K562 (cell line): ENCODE data around the gene ZC3H13. TPM values are rescaled to one million over a fixed set of nuclear protein-coding genes. Genes with fewer than 3 reads are reported as not detected.

Source experiments
- ATF4 ChIP-seq: fragments of 450-650 bp; formaldehyde crosslinking; IDR thresholded peaks from 2 replicates; pipeline ENCODE4 v1.4.0; 2022; ENCODE audit warnings: mild to moderate bottlenecking, moderate library complexity
- CBX5 ChIP-seq: IDR thresholded peaks from 2 replicates; pipeline ENCODE4 v1.6.1; 2014; ENCODE audit warnings: low read depth, borderline replicate concordance
- CHD7 ChIP-seq: fragments of 200-600 bp; sonication (generic); IDR thresholded peaks from one replicate; pipeline ENCODE4 v1.6.1; 2012; ENCODE audit warnings: mild to moderate bottlenecking, low read depth, low read length, inconsistent platforms
- COPS2 ChIP-seq: fragments of 450-650 bp; conservative IDR thresholded peaks from 2 replicates; pipeline ENCODE4 v1.6.1; 2016; ENCODE audit warnings: mild to moderate bottlenecking, moderate library complexity
- ELF2 ChIP-seq: fragments of 250-450 bp; sonication (Bioruptor Pico); IDR thresholded peaks from 2 replicates; pipeline ENCODE4 v1.5.0; 2021; ENCODE audit warnings: mild to moderate bottlenecking
- HDAC1 ChIP-seq, 2 experiments: fragments of 450-650 bp; IDR thresholded peaks; 2 replicates each; pipeline ENCODE4 v1.6.1; 2016 to 2017; ENCODE audit warnings: inconsistent platforms in 1 of 2, mild to moderate bottlenecking in 1 of 2, moderate library complexity in 1 of 2
- IFI16 ChIP-seq: fragments of 250-450 bp; sonication (Bioruptor Pico); IDR thresholded peaks from 2 replicates; pipeline ENCODE4 v2.1.2; 2022; ENCODE audit warnings: mild to moderate bottlenecking, inconsistent platforms
- MECOM ChIP-seq: fragments of 250-450 bp; sonication (Bioruptor Pico); IDR thresholded peaks from 2 replicates; pipeline ENCODE4 v1.8.0; 2022; ENCODE audit warnings: inconsistent platforms
- RCOR1 ChIP-seq, 2 experiments: IDR thresholded peaks; 2 replicates each; pipeline ENCODE4 v1.6.1; 2012; ENCODE audit warnings: low read depth in 2 of 2, low read length in 2 of 2, borderline replicate concordance in 1 of 2, improper control_type of control experiment in 1 of 2
- SAFB ChIP-seq: fragments of 200-400 bp; formaldehyde crosslinking; IDR thresholded peaks from 2 replicates; pipeline ENCODE4 v1.6.1; 2017; ENCODE audit warnings: low read depth, low read length, borderline replicate concordance
- SNIP1 ChIP-seq: fragments of 450-650 bp; IDR thresholded peaks from 2 replicates; pipeline ENCODE4 v1.7.1; 2017; ENCODE audit warnings: low read depth, mild to moderate bottlenecking
- TCF7 ChIP-seq: sonication (generic); IDR thresholded peaks from 2 replicates; pipeline ENCODE4 v1.6.1; 2016; ENCODE audit warnings: antibody characterized with exemption, borderline replicate concordance
- ZBTB2 ChIP-seq: fragments of 450-650 bp; IDR thresholded peaks from 2 replicates; pipeline ENCODE4 v1.6.1; 2016; ENCODE audit warnings: antibody characterized with exemption
- ZNF12 ChIP-seq: sonication (generic); formaldehyde crosslinking; IDR thresholded peaks from 2 replicates; pipeline ENCODE4 v1.4.0; 2020; ENCODE audit warnings: mild to moderate bottlenecking, missing genetic modification reagents
- polyA plus RNA-seq, 8 experiments: library from polyadenylated mRNA; depleted of rRNA in 4 of 8; stranded (reverse) in 5 of 8; unstranded in 3 of 8; fragments of >200 nt; fragmentation: Nextera tagmentation in 2 of 8; fragmentation: Illumina TruSeq in 1 of 8; extraction: Ambion mirVana in 2 of 8; extraction: Trizol in 1 of 8; gene quantifications; 2 replicates each; pipeline versions ENCODE4 v1.2.1 to v1.2.3, GENCODE V29; 2011 to 2014; ENCODE audit warnings: inconsistent platforms in 1 of 8, missing spikeins in 1 of 8
- total RNA-seq, 7 experiments: library from RNA; depleted of rRNA in 6 of 7; stranded (reverse); fragments of >200 nt in 6 of 7; fragmentation: Illumina TruSeq in 2 of 7; extraction: Trizol in 2 of 7; gene quantifications; 2 replicates each; pipeline versions ENCODE4 v1.2.1 to v1.2.3, GENCODE V29; 2011 to 2021; ENCODE audit warnings: low replicate concordance in 1 of 7

Gene ZC3H13
- total and polyA plus RNA-seq, 9 of the 15 experiments (the other 6 are each of a cell fraction or from before 2014, with no cell fraction given): 4.9 to 27.6 (median 12.1) TPM

- no peak for TF ChIP-seq CHD7
- no peak for TF ChIP-seq TCF7
- TF ChIP-seq ZBTB2: no peak
- TF ChIP-seq ELF2: peak; percentile 75
- no peak for TF ChIP-seq SAFB
- no peak for TF ChIP-seq SNIP1
- peak in 1 of 2 experiments; percentile 43; a peak in 1 of 4 replicates for TF ChIP-seq RCOR1 (IDR thresholded peaks at IDR 0.05; ENCODE audit: borderline replicate concordance in 1 of 2, low read depth in 2 of 2, low read length in 2 of 2)
- TF ChIP-seq ATF4 (CRISPR knock-in tag): no peak
- no peak for TF ChIP-seq IFI16 (CRISPR knock-in tag)
- no peak for TF ChIP-seq CBX5
- TF ChIP-seq ZNF12 (CRISPR knock-in tag): no peak
- no peak for TF ChIP-seq COPS2
- no peak for TF ChIP-seq MECOM (CRISPR knock-in tag)
- TF ChIP-seq HDAC1 (IDR thresholded peaks at IDR 0.05): no peak
These were observed at the start of gene ZC3H13 (continued) for GRCh38 chr13:46052319-46053161.
